ENCODE data around the gene PPP1R17.

PPP1R17 gene

DNA sequence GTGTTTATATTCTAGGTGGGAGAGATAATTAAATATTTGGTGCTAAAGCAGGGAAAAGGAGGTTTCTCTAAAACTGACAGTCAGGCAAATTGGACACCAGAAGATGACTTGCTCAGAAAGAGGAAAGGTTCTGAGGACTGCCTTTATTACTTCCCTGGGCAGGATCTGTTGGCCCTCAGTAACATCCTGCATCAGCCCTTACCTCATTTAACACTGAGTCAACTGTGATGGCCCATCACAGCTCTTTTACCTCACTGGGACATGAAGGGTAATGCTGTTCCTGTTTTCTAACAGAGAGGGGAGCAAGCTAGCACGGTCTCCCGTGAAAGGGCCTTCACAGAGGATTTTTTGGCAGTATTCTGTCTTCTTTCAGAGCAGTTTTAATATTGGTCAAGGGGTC is 12.0 kb downstream of the PPP1R17 start:
- DNase-seq (ENCODE audit: low spot score): no peak

DNA sequence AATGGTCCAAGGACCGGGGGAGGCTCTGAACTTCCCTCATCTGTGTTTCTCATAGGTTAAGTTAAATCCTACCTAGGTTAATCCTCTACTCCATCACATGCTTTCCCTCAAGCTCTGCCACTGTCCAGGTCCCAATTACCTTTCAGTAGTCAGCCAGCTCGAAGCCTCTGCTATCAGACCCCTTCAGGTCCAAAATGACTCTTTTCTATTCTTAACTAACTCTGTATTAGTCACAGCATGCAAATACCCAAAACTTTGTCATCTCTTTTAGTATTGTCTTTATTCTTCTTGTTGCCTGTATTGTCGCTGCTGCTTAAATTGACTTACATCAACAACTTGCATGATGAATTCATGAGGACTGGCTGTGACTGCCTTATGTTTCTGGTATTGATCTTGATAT is 15.3 kb downstream of the PPP1R17 start:
- no peak for DNase-seq (ENCODE audit: low spot score)

DNA sequence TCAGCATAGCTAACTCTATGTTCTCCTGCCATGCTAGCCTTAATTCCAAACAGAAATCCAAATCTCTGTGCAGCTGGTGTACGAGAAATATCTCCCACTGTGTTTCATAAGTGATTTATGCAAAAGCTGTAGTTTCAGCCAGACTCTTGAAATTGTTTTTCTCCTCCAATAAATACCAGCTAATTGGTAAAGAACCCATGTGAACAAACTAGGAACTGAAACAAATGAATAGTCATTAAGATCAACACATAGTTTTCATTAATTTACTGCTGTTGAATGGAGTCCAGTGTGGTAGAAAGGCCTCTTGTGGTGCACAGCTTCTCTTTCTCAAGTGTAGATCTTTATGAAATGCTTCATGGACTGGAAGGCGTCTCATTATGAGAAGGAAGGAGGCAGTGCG is 18.4 kb downstream of the PPP1R17 start:
- DNase-seq (ENCODE audit: low spot score): no peak

DNA sequence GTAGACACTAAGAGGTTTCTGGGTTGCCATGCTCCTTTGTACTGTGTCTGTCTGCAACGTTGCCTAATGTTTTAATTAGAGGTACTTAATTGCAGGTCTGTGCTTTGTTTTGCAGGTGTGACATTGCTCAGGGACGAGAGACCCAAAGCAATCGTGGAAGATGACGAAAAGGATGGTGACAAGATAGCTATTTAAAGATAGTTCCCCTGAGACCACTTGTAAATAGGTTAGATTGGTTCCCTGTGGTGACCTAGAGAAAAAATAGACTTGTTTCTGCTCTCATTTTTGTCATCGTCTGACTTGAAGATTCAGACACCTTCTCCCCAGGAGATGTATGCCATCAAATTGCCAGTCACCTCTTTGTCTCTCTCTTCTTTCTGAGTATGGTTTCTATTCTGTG is 20.1 kb downstream of the PPP1R17 start:
- DNase-seq (ENCODE audit: low spot score): no peak

DNA sequence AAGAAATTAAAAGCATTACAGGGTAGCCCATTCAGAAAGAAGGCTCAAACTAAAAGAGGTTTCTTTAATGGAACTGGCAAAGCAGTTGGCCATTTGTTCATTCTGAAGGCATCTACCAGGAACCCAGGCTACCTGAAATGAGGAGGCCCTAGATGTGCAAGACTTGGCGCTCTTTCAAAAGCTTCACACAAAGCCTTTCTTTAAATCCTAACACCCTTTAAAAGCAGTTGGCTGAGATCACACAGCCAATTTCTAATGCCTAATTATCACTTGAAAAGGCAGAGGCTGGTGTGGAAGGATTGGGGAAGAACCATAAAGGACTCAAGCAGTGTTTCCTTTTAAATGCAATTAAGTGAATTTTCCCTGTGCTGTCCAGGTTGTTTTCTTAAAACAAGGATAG is 23.2 kb downstream of the PPP1R17 start:
- no peak for DNase-seq (ENCODE audit: low spot score)

DNA sequence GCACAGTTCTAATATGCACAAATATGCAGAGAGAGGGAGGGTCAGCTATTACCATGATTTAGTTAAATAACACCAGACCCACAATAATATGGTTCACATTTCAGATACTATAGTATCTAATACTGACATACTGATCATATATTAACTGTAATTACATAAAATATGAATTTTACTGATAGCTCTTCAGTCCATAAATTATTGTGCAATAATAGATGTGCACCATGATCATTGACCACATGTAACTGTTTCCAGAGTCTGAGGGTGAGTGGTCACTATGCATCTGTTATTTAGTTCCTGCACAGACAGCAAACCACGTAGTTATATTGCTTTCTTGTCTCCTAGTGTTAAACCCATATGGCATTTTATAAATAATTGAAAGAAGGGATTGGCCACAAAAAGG is 29.3 kb downstream of the PPP1R17 start:
- no peak for DNase-seq (ENCODE audit: low spot score)

DNA sequence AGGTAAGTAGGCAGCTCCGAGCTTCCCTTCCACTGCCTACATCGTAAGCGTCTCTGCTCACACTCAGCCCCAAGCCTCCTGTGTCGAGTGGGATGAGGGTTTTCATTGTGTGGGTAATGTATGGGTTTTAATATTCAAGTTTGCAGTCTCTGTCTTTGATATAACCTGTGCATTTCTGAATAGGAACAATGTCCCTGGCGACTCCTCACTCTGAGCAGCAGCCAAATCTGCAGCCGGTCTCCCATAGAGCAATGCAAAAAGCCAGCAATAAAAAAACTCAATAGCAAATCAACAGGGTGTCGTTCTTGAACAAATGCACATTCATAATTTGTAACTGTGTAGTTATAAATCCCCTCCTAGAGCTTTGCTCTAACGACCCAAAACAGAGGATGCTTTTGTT is 33.4 kb downstream of the PPP1R17 start:
- DNase-seq (ENCODE audit: low spot score): no peak

DNA sequence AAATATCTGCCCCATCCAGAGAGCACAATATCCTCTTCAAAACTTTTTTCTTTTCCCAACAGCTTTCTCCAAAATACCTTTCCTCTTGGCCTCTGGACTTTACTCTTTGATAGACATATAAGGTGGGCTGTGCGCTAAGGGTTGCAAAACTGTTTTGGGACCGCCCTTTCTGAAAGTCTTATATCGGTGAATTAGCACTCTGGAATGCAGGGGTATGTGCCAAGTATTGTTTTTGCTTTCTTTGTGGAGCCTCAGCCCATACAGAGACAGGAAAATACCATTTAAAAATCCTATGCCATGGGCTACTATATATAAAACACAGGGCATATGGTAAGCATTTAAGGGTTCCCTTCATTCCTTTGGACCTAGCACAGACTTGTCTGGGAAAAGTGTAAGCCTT is 37.7 kb downstream of the PPP1R17 start:
- no peak for DNase-seq (ENCODE audit: low spot score)

DNA sequence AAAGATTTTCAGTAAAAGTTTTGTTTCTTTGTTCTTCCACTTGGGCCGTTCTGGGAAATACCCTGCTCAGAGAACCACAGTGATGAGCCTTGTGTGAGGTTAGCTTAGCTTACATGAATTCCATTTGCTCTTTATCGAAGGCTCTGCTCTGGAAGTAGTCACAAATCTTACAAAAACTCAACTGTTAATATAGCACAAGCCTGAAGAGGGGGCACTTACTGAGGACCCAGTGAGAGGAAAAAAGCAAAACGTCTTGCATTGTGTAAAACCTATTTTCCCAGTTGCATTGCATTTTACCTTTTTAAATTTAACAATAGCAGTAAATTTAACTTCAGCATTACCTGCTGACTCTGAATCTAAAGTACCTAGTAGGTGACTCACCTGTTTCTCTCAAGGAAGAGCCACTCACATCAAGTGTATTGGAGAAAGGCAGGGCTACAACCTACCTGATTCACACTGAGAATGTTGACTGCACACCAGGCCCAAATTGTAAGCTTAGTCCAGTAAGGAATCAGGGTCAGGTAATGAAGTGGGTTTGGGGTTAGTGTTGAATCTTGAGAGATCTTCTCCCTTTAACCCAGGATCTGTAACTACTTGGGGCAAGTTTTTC is 42.3 kb downstream of the PPP1R17 start:
- no peak for DNase-seq (ENCODE audit: low spot score)

DNA sequence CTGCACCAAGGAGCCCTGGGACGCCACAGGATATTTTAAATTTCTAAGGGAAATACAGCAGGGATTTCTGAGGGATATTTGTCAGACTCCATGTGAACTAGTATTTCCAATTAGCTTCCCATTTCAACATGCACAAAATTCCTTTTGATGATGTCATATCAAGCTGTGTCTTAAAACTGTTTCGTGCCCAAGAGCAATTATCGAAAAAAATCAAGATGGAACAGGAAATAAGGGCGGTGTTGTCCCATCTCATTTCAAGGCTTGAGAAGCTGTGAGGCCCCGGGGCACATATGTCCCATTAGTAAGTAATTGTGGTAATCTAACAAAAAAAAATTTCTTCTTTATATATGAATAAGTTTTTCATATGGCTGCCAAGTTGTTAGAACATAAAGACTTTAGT is 47.4 kb downstream of the PPP1R17 start:
- DNase-seq (ENCODE audit: low spot score): peak; percentile 51

DNA sequence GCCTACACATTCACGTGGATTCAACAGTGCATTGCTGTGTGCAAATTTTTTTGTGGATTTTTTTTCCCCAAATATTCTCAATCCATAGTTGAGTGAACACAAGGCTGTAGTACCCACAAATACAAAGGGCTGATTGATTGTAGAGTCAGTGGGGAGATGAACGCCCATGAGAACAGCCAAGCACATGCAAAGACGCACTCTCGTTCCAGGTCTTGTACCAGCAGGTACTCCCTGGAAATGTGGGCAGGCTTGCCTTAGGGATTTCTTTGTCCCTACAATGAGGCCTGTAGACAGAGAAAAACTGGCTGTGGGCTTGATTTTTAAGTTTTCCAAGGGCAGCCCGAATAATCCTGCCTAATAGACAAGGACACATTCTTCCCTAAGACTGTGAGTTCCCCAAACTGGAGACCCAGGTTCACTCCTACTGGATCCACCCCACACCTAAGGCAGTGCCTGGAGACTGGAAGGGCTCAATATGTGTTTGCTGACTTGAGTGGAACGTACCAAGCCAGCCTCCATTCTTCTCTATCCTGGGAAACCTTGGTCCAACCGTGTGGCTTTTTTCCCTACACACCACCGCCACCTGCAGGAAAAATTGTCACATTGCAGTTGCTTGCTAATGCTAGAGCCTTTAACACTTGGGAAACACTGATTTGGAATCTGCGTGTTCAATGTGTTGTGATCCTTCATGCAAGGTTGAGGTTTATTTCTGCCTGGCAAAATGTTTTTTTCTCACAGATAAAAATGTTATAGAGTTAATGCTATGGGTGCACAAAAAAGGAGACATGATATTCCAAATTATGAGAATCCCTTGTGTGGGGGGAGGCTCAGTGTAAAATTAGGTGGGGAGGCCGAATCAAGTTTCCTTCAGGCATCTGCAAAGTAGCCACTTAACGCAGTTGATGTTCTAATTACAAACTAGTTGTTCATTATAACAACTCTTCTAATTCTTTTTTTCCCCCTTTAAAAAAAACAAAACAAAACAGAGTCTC is 49.3 kb downstream of the PPP1R17 start:
- peak; percentile 77 for DNase-seq (ENCODE audit: low spot score)

DNA sequence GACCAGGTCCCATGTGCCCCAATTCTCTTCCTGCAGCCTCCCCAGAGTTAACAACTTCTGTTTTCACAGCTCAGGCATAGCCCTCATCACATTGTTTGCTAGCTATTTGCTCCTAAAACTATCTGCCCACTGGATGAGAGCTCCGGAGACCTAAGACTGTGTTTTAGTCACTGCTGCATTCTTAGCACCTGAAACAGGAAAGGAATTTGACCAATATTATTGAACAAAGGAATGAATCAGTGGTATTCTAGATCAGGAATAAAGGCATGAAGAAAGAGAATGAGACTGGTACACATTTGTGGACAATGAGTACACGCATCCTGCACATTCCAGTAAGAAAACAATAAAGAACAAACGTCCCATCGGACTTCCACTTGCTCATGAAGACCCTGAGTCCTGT is 54.8 kb downstream of the PPP1R17 start:
- no peak for DNase-seq (ENCODE audit: low spot score)

DNA sequence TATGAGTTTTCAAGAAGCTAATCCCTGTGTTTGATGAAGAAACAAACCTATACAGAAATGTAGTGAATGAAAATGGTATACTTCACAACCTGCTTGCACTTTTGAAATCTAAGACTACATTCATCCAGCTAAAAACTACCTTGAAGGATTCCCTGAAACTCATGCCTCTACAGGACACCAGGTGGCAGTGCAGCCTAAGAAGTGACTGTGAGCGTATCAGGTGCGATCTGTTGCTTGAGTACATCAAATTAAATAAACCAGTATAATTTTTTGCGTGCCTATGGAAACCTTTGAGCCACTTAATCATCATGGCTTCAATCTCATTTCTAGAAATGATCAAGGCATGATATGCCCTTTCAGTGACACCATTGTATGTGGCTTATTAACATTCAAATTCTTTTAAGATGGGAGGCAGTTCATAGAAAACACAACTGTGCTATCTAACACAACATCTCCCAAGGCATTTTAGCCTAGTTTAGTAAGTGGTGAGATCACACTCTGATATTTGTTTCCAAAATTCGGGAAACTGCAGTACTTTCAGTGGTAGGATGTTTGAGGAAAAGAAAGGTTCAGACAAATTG is 57.4 kb downstream of the PPP1R17 start:
- peak; percentile 54 for DNase-seq (ENCODE audit: low spot score)

DNA sequence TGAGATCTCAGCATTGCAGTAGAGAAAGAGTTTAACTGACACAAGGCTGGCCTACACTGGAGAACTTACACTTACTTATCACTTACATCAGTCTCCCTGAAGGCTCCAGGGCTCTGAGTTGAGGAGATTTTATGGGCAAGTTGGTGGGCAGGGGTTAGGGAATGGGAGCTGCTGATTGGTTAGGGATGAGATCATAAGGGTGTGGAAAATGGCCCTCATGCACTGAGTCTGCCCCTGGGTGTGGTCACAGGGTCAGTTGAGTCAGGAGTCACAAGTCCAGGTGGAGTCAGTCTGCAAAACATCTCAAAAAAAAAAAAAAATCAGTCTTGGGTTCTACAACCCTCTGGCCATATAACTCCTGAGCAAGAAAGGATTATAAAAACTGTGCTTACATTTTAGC is 60.5 kb downstream of the PPP1R17 start:
- no peak for DNase-seq (ENCODE audit: low spot score)

DNA sequence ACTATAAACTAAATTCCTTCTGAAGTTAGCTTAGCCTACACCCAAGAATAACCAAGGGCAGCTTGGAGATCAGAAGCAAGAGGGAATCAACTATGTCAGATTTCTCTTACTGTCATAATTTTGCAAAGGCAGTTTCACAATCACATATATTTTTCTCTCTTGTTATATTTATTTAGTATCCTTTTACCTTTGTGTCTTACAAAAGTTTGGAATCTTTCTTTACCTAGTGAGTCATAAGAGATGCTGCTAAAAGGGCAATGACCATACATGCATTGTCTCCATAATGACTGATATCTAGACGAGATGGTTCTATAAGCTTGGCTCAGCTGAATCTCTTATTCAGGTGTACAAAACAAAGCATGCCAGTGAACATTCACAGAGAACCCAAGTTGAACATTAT is 61.1 kb downstream of the PPP1R17 start:
- no peak for DNase-seq (ENCODE audit: low spot score)

DNA sequence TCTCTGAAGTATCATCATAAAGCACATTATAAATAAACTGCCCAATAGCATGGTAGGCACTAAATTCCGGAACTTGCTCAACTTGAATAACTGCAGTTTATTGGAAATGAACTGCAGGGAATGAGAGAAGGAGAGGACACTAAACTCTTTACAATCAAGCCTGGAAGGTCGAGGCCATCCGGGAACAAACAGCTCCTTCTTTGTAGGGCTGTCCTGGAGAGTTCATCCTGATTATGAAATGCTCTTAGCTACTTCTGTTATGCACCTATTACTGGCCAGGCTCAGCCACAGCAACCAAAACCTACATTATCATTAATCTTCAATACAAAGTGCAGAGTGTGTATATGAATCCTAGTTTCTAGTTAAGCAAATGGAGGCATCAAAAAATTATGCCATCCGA is 64.7 kb downstream of the PPP1R17 start:
- DNase-seq (ENCODE audit: low spot score): no peak
